HG02840 (cell line): Measurements from ENCODE around the gene RESF1.
"Not testable (repeated sequence)": the region's sequence is repeated elsewhere in the genome, so short reads cannot be mapped to it uniquely, and the experiment has no call there.

ENCODE experiments used
- ATAC-seq: cut with Tn5 transposase; IDR thresholded peaks from one replicate; pipeline ENCODE4 v1.9.1; 2021; ENCODE audit warnings: mild to moderate bottlenecking, moderate library complexity, moderate number of reproducible peaks; ENCODE audit not compliant: unreplicated experiment, low FRiP score

RESF1 gene, protein sequence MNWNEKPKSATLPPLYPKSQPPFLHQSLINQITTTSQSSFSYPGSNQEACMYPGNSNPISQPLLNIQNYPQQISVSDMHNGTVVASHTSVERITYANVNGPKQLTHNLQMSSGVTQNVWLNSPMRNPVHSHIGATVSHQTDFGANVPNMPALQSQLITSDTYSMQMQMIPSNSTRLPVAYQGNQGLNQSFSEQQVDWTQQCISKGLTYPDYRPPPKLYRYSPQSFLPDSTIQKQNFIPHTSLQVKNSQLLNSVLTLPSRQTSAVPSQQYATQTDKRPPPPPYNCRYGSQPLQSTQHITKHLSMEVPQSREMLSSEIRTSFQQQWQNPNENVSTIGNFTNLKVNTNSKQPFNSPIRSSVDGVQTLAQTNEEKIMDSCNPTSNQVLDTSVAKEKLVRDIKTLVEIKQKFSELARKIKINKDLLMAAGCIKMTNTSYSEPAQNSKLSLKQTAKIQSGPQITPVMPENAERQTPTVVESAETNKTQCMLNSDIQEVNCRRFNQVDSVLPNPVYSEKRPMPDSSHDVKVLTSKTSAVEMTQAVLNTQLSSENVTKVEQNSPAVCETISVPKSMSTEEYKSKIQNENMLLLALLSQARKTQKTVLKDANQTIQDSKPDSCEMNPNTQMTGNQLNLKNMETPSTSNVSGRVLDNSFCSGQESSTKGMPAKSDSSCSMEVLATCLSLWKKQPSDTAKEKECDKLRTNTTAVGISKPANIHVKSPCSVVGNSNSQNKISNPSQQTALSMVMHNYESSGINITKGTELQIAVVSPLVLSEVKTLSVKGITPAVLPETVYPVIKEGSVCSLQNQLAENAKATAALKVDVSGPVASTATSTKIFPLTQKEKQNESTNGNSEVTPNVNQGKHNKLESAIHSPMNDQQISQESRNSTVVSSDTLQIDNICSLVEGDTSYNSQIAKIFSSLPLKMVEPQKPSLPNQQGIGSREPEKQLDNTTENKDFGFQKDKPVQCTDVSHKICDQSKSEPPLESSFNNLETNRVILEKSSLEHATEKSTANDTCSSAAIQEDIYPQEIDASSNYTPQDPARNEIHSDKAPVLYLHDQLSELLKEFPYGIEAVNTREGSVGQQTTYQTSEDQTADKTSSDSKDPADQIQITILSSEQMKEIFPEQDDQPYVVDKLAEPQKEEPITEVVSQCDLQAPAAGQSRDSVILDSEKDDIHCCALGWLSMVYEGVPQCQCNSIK (N-terminal part only)

GRCh38 chr12:31959161-31959700 lies at the start of gene RESF1:
RESF1 (plus strand) TSS chr12:31959415; CDS start chr12:31980956, 21,541 bp downstream.
- peak; percentile 88 for ATAC-seq

DNA sequence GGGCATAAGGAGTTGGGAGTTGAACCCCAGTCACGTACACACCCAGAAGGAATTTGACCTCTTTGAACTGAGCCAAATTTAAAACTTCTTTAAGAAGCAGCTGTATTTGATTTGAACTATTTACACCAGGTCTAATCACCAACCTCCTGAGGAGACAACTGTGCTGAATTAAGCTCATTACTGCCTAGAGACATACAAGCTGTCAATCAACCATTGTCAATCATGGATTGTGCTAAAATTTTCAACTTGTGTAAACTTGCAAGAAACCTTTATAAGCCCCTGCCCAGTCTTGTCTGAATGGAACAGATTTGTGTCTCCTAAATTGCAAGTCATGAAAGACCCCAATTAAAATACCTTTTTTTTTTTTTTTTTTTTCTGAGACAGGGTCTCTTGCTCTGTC lies 44.3 kb upstream of the RESF1 start:
- no peak for ATAC-seq

DNA sequence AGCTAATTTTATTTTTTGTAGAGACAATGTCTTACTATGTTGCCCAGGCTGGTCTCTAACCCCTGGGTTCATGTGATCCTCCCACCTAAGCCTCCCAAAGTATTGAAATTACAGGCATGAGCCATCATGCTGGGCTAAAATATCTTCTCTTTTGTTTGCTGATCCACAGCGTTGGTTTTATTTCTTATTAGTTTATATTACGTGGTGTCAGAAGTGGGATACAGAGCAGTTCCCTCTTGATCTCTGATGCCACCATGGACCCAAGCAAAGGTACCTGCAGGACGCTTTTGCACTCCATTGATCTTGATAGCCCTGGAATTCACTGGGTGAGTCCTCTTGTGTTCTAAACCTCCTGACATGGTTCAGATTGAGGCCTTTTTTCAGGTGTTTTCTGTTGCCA lies 43.8 kb upstream of the RESF1 start:
- no peak for ATAC-seq

GRCh38 chr12:31922341-31923062 lies 36.7 kb upstream of the RESF1 start:
- ATAC-seq, result no peak

- no peak for ATAC-seq
Measured at GRCh38 chr12:31923063-31923412, 36.2 kb upstream of the RESF1 start.

GRCh38 chr12:31928246-31929026 lies 30.8 kb upstream of the RESF1 start:
- ATAC-seq, result no peak

DNA sequence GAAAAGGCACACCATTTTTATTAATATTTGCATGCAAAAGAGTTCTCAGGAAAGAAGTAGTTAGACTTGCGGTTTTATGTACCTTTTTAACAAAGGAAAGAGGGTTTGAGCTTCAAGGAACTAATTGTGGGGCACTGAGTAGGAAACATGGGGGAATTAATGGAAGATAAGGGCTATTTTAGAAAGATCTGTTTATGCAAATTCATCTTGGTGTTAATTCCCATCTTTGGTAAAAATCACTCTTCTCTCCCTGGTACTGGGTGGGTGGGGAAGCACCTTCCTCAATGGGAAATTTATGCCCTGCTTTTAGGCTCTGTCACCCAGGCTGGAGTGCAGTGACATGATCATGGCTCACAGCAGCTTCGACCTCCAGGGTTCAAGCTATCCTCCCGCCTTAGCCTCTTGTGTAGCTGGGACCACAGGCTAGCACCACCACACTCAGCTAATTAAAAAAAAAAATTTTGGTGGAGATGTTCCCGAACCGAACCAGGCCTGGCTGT lies 30.1 kb upstream of the RESF1 start:
- no peak for ATAC-seq

DNA sequence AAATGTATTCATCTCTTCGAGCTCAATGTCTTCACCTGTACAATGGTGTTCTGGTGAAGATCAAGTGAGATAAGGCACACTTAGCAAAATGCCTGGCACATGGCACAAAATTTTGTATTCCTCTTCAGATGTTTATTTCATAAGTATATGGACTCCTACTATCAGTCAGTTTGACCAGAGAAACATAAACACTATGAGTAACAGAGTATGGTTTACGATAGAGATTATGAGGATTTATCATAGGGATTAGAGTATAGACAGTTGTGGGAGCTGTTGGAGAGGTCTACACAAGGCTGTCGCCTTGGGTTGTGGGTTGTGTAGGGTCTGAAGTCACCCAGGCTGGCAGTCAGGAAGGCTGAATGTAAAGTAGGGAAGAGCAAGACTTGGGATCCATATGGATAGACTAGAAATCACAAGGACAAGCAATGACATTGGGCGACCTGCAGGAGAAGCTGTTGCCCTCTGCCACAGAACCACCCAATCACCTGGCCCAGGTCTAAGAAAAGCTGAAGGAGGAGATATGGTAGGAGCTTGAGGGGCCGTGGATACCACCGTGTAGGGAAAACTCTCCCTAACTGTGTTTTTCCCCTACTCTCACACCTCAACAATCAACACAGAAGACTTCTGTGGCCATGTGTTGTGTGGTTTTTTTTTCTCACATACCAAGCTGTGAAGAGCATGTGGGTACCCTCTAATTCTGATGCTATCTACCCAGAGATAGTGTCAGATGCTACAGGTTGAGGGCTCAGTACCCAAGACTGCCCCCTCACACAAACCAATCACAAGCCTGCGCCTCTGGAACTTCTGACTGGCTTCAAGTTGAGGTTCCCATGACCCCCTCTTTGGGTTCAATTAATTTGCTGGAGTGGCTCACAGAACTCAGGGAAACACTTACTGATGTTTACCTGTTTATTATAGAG lies 27.2 kb upstream of the RESF1 start:
- no peak for ATAC-seq

DNA sequence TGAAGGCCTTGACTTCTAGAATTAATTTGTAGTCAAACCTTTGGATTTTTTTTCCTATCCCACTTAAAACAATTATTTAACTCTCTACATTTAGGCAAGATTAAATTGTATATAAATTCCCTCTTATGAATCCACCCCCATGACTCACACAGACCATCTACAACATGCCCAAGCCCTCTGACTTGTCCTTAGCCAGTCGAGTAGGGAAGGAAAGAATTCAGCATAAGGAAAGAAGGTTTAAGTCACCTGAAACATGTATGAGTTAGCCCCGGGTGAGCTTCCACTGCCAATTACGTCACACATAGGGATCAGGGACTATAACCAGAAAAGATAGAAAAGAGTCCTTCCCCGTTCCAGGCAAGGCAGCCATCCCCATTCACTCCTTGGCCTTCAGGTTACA lies 14.9 kb upstream of the RESF1 start:
- ATAC-seq, result no peak

DNA sequence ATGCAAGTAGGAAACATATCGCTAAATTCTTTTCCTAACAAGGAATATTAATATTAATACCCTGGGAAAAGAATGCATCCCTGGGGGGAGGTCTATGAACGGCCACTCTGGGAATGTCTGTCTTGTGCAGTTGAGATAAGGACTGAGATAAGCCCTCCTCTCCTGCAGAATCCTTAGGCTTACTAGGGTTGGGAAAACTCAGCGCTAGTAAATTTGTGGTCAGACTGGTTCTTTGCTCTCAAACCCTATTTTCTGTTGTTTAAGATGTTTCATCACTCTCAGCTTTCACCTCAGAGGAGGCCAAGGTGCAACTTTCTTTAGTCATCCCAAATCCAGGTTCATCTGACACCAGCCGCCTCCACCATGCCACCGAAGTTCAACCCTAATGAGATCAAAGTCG lies 11.2 kb upstream of the RESF1 start:
- ATAC-seq, result no peak

DNA sequence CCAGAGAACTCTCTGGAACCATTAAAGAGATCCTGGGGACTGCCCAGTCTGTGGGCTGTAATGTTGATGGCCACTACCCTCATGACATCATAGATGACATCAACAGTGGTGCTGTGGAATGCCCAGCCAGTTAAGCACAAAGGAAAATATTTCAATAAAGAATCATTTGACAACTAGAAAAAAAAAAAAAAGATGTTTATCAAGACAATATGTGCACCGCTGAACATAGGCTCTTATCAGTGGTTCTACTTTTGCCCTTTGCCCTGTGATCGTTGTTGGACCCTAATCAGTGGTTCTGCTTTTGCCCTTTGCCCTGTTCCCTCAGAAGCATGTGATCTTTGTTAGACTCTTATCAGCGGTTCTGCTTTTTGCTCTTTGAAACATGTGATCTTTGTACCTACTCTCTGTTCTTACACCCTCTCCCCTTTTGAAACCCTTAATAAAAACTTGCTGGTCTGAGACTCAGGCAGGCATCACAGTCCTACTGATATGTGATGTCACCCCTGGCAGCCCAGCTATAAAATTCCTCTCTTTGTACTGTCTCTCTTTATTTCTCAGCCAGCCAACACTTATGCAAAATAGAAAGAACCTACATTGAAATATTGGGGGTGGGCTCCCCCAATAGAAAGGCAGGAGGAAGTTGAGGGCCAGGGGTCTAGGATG lies 10.4 kb upstream of the RESF1 start:
- ATAC-seq, result not testable (repeated sequence)

GRCh38 chr12:31950088-31950487 lies 9.1 kb upstream of the RESF1 start:
- ATAC-seq, result no peak

DNA sequence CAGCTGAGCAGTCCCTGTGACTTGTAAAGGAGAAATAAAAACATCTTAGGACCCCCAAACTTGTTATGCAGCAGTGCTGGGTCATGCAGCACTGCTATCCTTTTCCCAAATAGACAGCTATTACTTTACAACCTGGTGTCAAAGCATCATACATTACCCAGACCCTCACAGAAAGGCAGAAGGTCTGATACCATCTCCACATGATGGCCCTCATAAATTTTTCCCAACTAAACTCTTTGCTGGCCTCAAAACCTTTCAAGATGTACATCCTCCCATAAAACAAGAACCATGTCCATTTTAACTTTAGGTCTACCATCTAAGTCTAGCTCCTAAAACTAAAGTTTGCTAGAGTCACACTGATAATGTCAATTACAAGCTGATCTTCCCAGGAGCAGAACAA lies 8.7 kb upstream of the RESF1 start:
- ATAC-seq, result no peak

DNA sequence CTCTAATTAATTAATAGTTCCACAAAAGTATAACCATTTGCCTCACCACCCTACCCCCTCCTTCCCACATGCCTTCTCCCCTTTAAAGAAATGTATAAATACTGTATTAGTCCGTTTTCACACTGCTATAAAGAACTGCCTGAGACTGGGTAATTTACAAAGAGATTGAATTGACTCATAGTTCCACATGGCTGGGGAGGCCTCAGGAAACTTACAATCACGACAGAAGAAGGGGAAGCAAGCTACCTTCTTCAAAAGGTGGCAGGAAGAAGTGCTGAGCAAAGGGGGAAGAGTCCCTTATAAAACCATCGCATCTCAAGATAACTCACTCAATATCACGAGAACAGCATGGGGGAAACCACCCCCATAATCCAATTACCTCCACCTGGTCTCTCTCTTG lies 8.2 kb upstream of the RESF1 start:
- no peak for ATAC-seq

- ATAC-seq, result no peak
Measured at GRCh38 chr12:31951939-31952338, 7.3 kb upstream of the RESF1 start.

DNA sequence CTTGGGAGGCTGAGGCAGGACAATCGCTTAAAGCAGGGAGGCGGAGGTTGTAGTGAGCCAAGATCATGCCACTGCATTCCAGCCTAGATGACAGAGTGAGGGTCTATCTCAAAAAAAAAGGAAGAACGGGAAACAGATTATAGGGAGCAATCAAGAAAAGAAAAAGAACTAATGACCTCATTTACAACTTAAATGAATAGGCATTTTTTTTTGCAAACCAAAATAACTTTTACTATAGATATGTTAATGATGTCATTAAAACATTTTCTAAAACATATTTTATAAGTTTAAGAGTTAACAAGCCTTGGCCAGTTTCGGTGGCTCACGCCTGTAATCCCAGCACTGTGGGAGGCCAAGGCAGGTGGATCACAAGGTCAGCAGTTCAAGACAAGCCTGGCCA lies 6.8 kb upstream of the RESF1 start:
- ATAC-seq, result no peak
